Measurements from ENCODE around the gene RIPK4. TPM values are rescaled to one million over a fixed set of nuclear protein-coding genes. Genes with fewer than 3 reads are reported as not detected.

RIPK4 gene
- total and polyA plus RNA-seq, 8 donors: 8.7 to 37.6 (median 21.2) TPM

DNA sequence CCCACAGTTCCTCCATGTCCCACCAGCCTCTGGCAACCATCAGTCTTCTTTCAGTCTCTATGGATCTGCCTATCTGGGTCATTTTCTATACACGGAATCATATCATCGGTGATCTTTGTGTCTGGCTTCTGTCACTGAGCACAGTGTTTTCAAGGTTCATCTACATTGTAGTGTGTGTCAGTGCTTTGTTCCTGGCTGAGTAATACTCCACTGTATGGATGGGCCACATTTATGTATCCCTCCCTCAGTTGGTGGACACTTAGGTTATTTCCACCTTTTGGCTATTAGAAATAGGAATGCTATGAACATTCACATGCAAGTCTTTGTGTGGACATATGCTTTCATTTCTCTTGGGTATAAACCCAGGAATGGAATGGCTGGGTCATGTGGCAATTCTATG lies 46.6 kb downstream of the RIPK4 start:
- H3K27me3 ChIP-seq: peaks cover 0 to 36% (median 0%) of the 10 kb centered on the region in 3 donors
- H3K27ac ChIP-seq: no peak overlapping the region
- DNase-seq: no peak
- intact Hi-C loops (cut with DNase I; ENCODE audit: low total_unique reads): no loop called here
- H3K4me3 ChIP-seq: no peak overlapping the region
- no peaks in the 10 kb centered on the region for H3K36me3 ChIP-seq
- WGBS, 5 donors: 75 to 97% (median 89%) methylated on average over 2 of the region's 2 CpGs
- TF ChIP-seq EP300 (IDR thresholded peaks at IDR 0.05) (no peak), POLR2AphosphoS5 (IDR thresholded peaks at IDR 0.05) (no peak), POLR2A (IDR thresholded peaks at IDR 0.05) (no peak)
- TF ChIP-seq, protein P1, sequence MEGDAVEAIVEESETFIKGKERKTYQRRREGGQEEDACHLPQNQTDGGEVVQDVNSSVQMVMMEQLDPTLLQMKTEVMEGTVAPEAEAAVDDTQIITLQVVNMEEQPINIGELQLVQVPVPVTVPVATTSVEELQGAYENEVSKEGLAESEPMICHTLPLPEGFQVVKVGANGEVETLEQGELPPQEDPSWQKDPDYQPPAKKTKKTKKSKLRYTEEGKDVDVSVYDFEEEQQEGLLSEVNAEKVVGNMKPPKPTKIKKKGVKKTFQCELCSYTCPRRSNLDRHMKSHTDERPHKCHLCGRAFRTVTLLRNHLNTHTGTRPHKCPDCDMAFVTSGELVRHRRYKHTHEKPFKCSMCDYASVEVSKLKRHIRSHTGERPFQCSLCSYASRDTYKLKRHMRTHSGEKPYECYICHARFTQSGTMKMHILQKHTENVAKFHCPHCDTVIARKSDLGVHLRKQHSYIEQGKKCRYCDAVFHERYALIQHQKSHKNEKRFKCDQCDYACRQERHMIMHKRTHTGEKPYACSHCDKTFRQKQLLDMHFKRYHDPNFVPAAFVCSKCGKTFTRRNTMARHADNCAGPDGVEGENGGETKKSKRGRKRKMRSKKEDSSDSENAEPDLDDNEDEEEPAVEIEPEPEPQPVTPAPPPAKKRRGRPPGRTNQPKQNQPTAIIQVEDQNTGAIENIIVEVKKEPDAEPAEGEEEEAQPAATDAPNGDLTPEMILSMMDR (IDR thresholded peaks at IDR 0.05): no peak
- H3K9me3 ChIP-seq: no peaks in the 10 kb centered on the region
- peaks cover 0 to 7% (median 4%) of the 10 kb centered on the region in 4 donors for H3K4me1 ChIP-seq

DNA sequence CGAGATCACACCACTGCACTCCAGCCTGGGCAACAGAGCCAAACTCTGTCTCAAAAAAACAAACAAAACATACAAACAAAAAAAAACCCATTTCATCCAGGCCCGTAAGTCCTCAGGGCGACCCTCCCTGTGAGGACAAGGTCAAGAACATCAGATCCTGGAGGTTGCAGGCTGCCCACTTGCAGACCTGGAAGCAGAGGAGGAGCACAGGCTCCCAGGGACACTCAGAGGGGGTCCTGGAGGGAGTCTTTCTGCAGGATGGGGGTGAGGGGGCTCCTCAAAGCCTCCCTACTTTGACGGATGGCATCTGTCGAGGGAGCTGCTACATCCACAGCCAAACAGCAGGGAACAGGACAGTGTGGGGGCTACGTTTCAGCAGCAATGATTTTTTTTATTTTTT lies 47.2 kb downstream of the RIPK4 start:
- DNase-seq: no peak
- no peak for TF ChIP-seq EP300 (IDR thresholded peaks at IDR 0.05)
- TF ChIP-seq POLR2A (IDR thresholded peaks at IDR 0.05): no peak
- TF ChIP-seq, protein P1 (IDR thresholded peaks at IDR 0.05): no peak
- TF ChIP-seq POLR2AphosphoS5 (IDR thresholded peaks at IDR 0.05): no peak
- H3K4me3 ChIP-seq: no peak overlapping the region
- no peaks in the 10 kb centered on the region for H3K9me3 ChIP-seq
- H3K27me3 ChIP-seq: peaks cover 0 to 36% (median 3%) of the 10 kb centered on the region in 3 donors
- H3K27ac ChIP-seq: no peak overlapping the region
- 76 to 87% (median 84%) methylated on average over 6 of the region's 6 CpGs for WGBS, 5 donors
- no peaks in the 10 kb centered on the region for H3K36me3 ChIP-seq
- intact Hi-C loops (cut with DNase I; ENCODE audit: low total_unique reads): no loop called here
- H3K4me1 ChIP-seq: peaks cover 0 to 7% (median 4%) of the 10 kb centered on the region in 4 donors

DNA sequence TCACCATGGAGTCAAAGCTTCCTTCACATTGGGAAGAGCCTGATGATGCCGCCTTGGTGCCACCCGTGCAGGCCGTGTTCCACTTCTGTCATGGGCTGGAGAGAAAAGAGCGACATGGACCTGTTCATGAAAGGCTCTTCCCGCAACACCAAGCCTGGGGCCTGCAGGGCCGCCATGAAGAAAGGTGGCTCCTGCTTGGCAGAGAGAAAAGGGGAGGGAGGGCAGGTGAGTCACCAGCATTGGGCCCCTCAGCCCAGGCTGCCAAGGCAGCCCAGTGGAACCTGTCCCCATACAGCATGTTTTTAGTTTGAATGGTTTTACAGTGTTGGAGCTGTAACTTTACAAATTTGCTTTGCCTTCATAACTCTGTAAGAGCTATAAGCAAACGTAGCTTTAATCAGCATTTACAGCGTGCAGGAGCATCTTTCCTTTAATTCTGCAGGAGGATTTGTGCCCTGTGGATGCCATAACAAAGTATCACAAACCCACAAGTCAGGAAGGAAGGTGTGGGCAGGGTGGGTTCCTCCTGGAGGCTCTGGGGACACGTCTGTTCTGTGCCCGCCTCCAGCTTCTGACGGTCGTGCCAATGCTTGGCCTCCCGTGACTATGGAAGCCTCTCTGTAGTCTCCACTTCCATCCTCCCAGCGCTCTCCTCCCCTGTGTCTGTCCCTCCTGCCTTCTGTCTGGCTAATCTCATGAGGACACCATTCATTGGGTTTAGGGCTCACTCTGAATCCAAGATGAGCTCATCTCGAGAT lies 49.1 kb downstream of the RIPK4 start:
- peaks cover 0 to 43% (median 3%) of the 10 kb centered on the region in 3 donors for H3K27me3 ChIP-seq
- H3K27ac ChIP-seq: no peak overlapping the region
- WGBS, 5 donors: 83 to 90% (median 86%) methylated on average over 15 of the region's 15 CpGs
- H3K9me3 ChIP-seq: no peaks in the 10 kb centered on the region
- intact Hi-C loops (cut with DNase I; ENCODE audit: low total_unique reads): no loop called here
- H3K4me3 ChIP-seq: no peak overlapping the region
- no peaks in the 10 kb centered on the region for H3K36me3 ChIP-seq
- no peak for DNase-seq
- TF ChIP-seq POLR2A (IDR thresholded peaks at IDR 0.05) (no peak), EP300 (IDR thresholded peaks at IDR 0.05) (no peak), POLR2AphosphoS5 (IDR thresholded peaks at IDR 0.05) (no peak)
- TF ChIP-seq, protein P1 (IDR thresholded peaks at IDR 0.05): no peak
- peaks cover 0 to 18% (median 6%) of the 10 kb centered on the region in 4 donors for H3K4me1 ChIP-seq

GRCh38 chr21:41716751-41717150 lies 50.1 kb downstream of the RIPK4 start:
- H3K4me1 ChIP-seq: peaks cover 7 to 24% (median 10%) of the 10 kb centered on the region in 4 donors
- peaks cover 0 to 49% (median 8%) of the 10 kb centered on the region in 3 donors for H3K27me3 ChIP-seq
- H3K4me3 ChIP-seq: no peak overlapping the region
- WGBS, 5 donors: 71 to 87% (median 83%) methylated on average over 7 of the region's 7 CpGs
- intact Hi-C loops (cut with DNase I; ENCODE audit: low total_unique reads): no loop called here
- H3K27ac ChIP-seq: no peak overlapping the region
- no peaks in the 10 kb centered on the region for H3K36me3 ChIP-seq
- no peak for DNase-seq
- no peaks in the 10 kb centered on the region for H3K9me3 ChIP-seq
- no peak for TF ChIP-seq POLR2AphosphoS5 (IDR thresholded peaks at IDR 0.05)
- TF ChIP-seq POLR2A (IDR thresholded peaks at IDR 0.05): no peak
- TF ChIP-seq, protein P1 (IDR thresholded peaks at IDR 0.05): no peak
- TF ChIP-seq EP300 (IDR thresholded peaks at IDR 0.05): no peak
